NCI-H1092 (cell line): ENCODE measurements around the gene KCTD5.

Experiments
- DNase-seq: peaks from one replicate; lab custom pipeline; 2025; lab: John Stamatoyannopoulos, UW

KCTD5 gene

DNA sequence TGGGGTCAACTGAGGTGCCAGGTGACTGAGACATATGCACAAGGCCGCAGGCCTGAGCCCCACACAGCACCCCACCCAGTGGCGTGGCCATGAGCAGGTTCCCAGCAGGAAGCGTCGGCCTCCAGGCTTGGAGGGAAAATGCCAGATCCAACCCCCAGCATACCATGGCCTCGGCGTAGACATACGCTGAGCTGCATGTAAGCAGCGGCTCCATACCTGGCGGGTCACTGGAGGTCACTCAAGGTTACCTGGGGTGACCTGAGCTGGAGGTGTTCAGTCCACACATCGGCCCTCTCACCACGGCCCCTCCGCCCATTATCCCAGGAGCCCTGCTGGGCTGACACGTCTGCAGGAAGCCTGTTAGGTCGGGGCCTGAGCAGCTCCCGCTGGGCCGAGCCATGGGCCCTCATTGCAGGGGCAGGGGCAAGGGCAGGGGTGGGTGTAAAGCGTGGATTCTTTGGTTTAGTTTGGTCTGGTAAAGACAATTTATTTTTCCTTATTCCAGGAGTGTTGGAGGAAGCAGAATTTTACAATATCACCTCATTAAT, 15.2 kb downstream of the KCTD5 start:
- DNase-seq, result no peak

DNA sequence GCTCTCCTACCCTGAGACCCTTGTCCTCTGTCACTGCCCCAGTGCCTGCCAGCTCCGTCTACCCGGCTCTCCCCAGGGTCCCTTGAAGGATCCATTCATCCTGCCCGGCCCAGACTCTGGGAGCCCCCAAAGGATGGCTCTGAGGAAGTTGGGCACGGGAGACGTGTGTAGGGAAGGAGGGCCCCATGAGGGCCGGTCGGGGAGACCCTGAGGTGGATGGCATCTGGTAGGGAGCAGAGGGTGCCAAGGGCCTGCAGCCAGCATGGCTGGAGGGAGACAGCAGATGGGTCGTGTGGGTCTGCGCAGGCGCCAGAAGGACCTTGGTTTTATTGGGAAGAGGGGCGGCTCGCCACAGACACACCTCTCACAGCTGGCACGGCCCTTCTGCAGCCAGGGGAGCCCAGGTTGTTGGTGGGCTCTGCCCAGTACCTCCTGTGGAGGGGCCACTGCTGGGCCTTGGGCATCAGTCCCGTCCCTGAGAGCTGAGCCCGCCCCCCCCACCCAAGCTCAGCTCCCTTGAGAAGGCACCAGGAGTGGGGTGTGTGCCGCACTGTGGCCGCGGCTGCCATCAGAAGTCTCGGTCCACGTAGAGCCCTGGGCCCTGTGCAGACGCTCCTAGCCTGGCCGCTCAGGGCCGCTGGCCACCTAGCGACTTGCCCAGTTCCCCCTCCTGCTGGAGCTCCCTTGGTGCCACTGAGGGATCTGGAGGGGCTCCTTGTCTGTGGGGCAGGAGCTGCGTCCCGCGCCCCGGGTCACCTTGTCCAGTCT, 16.0 kb downstream of the KCTD5 start:
- DNase-seq, result no peak

DNA sequence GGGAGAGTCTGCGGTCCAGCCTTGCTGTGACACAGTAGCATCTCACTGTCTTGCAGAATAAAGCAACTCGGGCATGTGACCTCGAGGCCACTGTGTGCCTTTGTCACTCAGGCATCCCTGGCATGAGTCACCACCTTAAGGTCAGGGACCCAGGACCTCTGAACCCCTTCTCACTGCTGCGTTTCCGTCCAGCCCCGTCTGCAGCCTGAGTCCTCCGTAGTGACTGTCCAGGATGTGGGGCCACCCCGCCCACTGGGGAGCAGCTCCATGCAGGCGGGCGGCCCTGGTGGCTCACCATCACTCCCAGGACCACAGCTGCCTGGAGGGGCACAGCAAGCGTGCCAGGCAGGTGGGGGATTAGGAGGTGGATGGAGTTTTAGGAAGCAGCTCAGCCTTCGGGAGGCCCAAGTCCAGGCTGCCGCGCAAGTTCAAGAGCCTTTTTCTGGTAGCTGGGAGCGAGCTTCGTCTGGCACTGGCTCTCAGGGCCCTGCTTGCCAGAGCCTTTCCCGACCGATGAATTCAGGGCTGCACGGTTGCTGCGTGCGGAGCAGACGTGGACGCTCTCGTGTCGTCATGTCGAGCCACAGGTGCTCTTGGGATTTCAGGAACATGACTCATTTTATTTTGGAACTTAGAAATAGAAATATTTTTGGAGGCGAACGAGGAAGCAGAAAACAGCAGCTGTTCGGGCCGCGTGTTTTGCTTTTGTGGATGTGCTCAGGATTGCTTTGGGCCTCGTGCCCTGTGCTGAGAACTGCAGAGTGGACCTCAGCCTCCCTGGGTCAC, 16.8 kb downstream of the KCTD5 start:
- DNase-seq, result no peak

DNA sequence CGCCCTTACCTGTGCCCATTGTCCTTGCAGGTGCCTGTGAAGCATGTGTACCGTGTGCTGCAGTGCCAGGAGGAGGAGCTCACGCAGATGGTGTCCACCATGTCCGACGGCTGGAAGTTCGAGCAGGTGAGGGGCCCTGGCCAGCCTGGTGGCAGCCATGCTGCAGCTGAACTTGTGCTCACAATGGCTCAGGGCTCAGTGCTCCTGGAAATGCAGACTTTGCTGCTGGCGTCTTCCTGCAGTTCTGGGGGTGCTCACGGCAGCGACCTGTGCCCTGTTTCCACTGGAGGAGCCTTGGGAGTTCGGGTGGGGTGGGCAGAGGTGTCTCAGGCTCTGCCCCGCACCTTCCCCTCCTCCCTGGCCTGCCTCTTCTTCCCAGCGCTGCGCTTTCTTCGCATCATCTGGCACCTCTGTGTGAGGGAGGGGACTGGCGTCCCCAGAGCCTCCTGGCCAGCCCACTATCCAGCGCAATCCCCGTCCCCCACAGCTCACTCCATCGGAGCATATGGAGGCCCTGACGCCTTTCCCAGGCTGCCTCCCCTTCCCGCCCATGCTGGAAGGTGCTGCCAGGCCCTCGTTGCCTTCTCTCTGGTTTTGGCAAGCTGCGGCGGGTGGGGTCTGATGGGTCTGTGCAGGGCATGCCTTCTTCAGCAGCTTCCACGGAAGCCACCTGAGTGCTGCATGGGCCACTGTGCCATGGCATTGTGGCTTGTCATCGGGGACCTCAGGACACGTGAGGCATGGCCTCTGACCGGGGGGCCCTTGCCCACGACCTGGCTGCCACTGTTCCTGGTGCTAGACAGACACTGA, 17.7 kb downstream of the KCTD5 start:
- no peak for DNase-seq

DNA sequence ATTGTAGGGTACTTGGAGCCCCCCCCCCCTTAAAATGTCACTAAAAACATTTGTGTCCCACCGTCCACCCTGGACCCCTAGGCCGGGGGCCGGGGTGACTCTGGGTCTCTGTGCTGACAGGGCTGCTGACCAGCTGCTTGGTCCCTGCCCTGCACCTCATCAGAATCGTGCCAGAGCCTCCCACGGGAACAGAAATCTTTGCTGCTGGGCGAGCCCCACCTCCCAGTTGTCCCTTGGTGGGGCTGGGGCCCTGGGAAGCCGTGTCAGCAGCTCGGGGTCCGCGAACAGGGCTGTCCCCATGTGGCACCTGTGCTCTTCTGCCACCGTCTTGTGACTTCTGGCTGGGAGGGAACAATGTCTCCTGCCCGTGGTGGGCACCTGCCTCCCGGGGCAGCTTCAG, 18.5 kb downstream of the KCTD5 start:
- DNase-seq, result no peak

DNA sequence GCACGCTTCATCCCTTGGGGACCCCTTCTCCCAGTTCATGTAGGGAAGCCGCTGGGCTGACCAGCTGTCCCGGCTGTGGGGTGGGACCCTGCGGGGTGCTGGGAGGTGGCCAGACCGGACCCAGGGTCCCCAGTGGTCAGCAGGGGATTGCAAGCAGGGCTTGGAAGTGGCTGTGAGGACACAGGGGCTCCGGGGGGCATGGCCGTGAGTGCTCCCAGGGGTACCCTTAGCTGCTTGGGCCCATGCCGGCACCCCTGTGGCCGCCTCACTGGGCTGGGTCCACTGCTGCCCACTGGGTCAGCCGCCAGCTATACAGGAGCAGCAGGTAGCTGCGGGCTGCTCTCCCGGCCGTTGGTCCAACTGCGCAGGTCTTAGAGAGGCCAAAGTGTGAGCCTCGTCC, 18.9 kb downstream of the KCTD5 start:
- no peak for DNase-seq

DNA sequence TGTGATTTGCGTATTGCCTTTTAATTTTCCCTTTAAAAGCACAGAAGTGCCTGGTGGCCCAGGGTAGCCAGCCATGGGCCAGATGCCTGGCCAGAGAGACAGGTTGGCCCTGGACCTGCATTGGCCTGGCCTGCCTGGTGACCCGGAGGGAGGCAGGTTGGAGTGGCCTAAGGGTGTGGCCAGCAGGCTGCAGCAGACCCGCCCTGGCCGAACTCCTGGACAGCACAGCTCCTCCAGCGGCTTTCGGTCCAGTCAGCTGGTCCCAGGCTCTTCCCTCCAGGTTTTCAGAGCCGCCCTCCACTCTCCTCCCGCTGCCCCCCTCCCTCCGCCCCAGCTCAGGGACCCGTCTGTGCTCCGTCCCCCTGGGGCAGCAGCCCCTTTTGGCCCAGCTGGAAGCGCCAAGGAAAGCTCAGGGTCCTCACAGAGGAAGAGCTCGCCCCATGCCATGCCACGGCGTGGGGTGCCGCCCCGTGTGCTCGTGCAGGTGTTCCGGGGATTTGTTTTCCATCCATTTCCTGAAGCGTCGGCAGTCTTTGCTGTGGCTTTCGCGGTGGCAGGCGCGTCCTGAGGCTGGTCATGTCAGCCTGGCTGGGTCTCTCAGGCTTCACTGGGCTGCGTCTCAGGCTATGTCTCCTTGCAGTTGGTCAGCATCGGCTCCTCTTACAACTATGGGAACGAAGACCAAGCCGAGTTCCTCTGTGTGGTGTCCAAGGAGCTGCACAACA, 19.6 kb downstream of the KCTD5 start:
- DNase-seq, result no peak

DNA sequence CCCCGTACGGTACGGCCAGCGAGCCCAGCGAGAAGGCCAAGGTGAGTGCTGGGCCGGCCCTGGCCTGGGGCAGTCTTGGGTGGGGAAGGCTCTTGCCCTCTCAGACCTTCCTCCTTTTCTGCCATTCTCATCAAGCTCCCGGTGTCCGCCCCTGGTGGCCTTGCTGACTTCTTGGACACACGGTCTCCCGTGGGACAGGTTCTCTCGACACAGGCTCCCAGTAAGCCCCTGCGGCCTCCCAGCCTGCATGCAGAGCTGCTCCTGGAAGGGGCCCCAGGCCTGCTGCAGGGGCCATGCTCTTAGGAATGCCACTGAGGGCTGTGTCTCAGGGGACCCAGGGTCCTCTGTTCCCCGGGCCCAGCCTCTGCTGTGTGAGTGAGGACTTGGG, 20.1 kb downstream of the KCTD5 start:
- DNase-seq, result no peak

DNA sequence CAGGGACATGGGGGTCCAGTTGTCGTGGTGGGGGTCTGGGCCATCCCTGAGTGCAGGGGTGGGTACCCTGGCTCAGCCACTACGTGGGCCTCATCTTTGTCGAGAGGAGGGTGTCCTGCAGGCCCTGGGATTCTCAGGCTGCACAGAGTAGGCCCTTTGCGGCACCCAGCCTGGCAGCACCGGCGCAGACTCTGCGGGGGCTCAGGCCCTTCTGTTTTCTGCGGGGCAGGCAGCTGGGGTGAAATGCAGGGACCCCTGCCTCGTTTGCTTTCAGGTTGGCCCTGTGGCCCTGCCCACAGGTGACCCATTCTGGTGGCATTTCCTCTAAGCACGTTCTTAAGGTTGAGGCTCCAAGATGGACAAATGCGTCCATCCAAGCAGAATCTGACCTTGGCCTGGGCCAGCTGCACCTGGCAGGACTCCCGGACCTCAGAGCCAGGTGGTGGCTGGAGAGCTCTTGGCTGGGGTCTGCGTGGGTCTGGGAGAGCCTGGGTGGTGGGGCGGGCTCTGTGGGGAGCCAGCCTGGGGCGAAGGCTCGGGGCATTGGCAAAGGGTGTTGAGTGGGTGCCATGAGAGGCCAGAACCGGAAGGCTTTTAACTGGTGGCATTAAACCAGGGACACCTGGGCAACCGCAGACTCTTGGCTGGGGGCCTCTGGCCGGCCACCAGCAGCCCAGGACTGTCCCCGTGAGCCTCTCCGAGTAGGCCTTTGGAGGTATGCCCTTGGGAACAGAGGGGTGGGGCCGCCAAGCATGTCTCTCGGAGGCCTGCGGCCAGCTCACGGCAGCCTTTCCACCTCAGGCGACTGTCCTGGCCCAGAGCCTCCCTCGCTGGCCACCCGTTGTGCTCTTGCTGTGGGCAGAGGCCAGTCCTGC, 20.8 kb downstream of the KCTD5 start:
- no peak for DNase-seq

DNA sequence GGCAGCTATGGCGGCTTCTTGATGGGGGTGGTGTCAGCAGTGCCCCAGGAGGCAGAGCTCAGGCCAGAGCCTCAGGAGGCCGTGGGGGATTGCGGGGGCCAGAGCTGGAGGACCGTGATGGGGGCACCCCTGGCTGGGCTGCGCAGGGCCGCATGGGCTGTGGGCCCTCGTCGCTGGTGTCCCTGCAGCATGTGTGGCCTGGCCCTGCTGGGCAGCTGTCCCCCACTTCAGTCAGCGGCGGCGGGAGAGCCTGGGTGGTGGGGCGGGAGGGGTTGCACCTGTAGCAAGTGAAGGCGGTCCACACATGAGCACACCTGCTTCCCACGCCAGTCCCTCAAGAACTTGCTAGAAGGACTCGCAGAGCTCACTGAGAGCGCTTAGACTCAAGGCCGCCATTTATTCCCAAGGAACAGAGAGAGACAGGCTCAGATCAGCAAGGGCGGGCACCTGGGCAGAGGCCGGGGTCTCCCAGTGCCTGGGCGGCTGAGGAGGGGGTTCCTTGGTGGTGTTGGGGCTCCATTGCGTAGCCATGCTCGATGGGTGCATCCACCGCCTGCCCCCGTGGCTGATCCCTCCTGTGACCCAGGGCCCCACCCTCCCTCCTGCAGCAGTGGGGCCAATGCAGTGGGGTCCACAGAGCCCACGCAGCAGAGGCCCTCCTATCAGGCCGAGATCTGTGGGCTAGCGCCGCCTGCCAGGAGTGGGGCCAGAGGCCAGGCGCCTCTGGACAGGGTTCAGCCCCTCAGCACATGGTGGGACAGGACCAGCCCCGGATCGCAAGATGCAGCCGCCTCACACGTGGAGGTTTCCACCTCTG, 22.1 kb downstream of the KCTD5 start:
- DNase-seq, result no peak

DNA sequence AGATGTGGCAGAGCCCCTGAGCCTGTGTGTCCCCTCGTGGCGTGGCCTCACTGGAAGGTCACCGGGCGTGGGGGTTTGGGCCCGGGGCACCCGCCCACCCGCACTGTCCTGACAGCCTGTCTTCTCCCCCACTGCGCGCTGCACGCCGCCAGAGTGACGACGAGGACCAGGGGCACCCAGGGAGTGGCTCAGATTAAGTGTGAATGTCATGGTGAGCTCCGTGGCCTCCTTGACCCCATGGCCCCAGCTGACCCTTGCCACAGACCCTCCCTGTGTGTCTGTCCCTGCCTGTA, 22.6 kb downstream of the KCTD5 start:
- no peak for DNase-seq

DNA sequence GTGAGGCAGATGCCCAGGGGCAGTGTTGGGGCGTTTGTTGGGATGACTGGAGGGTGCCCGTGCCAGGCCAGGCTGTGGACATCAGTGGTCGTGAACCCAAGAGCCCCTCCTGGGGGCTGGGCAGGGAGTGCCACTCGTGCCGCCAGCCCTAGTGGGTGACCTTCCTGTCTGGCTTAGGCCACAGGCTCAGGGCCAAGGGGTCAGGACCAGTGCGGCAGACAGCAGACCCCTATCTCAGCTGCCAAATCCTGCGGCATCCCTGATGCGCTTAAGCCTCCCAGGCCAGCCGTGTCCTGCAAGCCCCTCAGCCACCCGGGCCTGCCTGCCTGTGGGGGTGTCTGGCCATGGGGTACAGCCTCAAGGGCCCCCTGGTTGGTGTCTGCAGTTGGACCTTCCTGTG, 23.0 kb downstream of the KCTD5 start:
- DNase-seq, result no peak

DNA sequence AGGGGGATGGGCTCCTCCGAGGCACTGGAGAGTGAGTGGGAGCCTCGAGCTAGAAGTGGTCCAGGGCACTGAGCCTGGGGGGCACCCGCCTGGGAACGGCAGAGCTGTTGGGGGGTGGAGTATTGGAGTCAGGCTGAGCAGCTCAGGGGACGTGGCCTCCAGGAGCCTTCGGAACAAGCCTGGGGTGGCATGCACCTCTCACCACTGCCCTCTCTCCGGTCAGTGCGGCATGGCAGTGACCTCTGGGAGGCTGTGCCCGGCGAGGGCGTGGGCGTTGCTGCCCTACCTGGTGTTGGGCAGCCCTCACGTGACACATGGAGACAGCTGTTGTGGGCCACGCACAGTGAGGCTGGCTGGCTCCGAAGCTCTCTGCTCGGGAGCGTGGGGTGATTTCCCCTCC, 23.8 kb downstream of the KCTD5 start:
- no peak for DNase-seq

DNA sequence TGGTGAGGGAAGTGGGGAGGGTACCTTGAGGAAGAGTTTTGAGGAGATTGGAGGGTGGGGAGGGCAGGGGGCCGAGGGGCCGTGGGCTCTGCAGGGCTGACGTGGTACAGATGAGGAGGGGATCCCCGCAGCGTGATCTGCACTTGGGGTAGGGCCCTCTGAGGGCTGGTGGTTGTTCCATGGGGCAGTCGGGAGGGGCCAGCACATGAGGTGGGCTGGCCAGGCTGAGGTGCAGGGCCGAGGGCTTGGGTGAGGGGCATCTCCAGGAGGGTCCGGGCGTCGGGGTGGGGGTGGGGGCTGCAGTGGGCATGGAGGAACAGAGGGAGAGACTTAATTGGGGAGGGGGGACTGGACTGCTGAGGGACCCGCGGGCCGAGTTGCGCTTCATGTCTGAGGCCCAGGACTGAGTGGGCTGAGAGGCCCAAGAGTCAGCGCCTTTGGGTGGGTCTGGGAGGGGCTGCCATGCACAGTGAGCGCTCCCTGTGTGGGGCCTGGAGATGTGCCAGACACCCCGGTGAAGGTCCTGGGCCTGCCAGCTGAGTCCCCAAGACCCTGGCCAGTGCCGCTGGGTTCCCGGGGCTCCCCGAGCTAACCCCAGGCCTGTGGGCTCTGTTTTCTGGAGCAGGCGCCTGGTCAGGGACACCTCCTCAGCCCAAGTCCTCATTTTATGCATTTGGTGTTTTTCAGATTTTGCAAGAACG, 24.4 kb downstream of the KCTD5 start:
- DNase-seq, result no peak

DNA sequence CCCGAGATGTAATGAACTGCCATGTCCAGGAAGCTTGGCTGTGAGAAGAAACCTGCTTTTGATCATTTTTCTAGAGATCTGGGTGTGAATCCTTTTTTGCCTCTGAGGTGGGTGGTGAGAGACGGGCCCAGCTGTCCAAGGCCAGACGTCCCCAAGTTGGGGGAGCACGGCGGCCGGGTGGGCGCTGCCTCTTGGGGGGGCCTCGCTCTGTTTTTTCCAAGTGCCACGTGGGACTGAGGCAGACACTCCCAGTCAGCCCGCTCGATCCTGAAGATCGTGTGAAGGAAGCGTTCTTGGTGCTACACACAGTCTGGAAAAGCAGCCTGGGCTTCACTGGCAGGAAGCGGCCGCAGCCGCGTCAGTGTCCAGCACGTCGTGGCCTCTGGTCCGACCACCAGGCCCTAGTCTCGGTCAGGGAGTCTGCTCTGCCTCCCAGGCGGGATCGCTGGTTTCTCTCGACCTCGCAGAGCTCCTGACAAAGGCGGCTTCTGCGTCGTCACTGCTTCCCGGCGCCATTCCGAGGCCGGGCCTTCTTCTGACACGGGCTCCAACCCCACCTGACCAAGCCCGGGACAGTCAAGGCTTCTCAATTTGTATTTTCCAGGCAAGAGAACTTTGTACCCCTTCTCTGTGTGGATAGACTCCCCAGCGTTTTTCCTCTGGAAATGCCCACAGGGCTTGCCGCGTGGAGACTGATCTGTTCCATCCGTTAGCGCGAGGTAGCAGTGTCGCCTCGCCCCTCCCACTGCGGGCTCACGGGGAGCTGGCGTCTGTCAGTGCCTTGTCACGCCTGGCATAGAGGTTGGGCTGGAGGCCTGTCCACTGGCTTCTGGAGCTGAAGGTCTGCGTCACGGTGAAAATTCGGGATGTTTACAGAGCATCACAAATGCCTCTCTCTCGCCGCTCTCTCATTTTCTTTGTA, 25.3 kb downstream of the KCTD5 start:
- no peak for DNase-seq

DNA sequence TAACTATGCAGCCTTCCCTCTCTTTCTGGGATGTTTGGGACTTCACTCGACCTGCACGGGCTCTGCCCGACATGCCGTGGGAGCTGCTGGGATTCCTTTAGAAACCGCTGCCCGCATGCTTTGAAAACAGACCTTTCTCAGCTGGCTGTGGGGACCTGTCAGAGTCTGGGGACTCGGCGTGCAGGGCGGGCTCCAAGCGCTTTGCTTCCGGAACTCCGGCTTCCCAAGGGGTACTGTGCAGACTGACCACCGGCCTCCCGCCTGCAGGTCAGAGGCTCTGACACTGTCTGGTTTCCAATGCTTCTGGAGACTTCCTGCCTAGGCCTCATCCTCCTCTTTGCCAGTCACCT, 25.9 kb downstream of the KCTD5 start:
- no peak for DNase-seq

DNA sequence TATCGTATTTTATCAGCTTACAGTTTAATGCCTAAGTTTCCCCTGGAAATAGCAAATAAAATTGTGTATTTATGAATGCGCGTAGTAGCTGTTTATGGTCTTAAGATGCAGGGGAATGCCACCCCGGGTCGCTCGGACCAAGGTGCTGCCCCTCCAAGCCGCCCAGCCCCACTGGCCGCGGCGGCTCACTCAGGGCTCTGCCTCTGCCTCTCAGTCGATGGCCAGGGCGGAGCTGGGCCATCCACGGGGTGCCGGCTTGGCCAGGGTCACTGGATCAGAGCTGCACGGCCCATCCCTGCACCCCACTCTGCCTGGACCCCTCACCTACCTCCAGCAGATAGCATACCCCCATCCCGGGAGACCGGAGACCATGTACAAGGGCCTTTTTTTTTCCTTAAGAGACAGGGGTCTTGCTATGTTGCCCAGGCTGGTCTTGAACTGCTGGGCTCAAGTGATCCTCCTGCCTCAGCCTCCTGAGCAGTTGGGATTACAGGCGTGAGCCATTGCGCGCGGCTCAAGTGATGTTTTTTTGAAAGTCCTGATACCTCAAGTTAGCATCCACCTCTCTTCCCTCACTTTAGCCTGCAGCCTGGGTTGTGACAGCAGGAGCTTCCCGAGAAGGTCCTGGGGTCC, 26.7 kb downstream of the KCTD5 start:
- DNase-seq, result no peak

DNA sequence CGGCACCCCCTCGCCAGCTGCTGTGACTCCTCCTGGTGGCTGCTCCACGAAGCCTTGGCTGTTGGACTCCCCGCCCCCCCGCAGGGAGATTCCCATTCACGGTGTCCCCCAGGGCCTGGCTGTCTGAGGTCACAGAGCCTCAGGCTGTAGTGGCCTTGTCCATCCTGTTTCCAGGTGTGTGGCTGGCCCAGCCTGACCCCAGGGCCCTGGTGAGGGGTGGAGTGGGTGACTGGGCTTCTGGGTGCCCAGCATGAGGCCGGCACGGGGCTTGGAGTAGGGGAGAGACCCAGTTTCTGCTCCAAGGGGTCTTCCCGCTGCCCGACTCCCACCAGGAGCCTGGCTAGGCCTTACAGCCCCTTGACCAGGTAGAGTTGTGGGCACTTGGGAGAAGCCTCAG, 27.3 kb downstream of the KCTD5 start:
- no peak for DNase-seq
